ENCODE results near the gene BMAL2. TPM values are rescaled to one million over a fixed set of nuclear protein-coding genes. Genes with fewer than 3 reads are reported as not detected.
A peak's percentile ranks its signal among the peaks of the same experiment; 100 is the strongest.

Gene BMAL2
- total RNA-seq, 4 donors from 2014 or later, result 0.10 to 0.97 (median 0.30) TPM

GRCh38 chr12:27303139-27304111, 29.2 kb upstream of the BMAL2 start:
- Histone ChIP-seq H3K36me3 (peaks cover 0 to 5% of the 10 kb centered on the region in 2 donors), H3K27me3 (no peaks in the 10 kb centered on the region), H3K9me3 (no peaks in the 10 kb centered on the region), H3K4me3 (no peak overlapping the region), H3K4me1 (peaks cover 0 to 4% of the 10 kb centered on the region in 2 donors), H3K27ac (no peak overlapping the region)
- ATAC-seq (no peak), DNase-seq (no peak)
- intact Hi-C loops (cut with DNase I; ENCODE audit: low total_unique reads), result loop anchor here (2.0 kb wide), 1 partner anchor 289 kb away; the partner anchor contains the start of gene TM7SF3
- in situ Hi-C loops (cut with MboI; ENCODE audit: low sequenced_read_pairs in 4 of 4), result loop anchor here in 3 of 4 donors (5.0 to 25.0 kb wide), 3 partner anchors 266 to 291 kb away; partner anchors contain the start of genes MED21 (in 1 of the 3) and TM7SF3 (in 1 of the 3)
- TF ChIP-seq CTCF (IDR thresholded peaks at IDR 0.05 in 4 of 5, conservative IDR thresholded peaks at IDR 0.05 in 1 of 5), result no peak
- no peak for TF ChIP-seq POLR2A (IDR thresholded peaks at IDR 0.05)

- in situ Hi-C loops (cut with MboI; ENCODE audit: low sequenced_read_pairs in 4 of 4) (loop anchor here in 3 of 4 donors (5.0 to 25.0 kb wide), 3 partner anchors 268 to 293 kb away; partner anchors contain the start of genes MED21 (in 1 of the 3) and TM7SF3 (in 1 of the 3)), intact Hi-C loops (cut with DNase I; ENCODE audit: low total_unique reads) (loop anchor here (2.0 kb wide), 1 partner anchor 290 kb away; the partner anchor contains the start of gene TM7SF3)
- Histone ChIP-seq H3K36me3 (peaks cover 4 to 15% of the 10 kb centered on the region in 2 donors), H3K27ac (no peak overlapping the region), H3K9me3 (no peaks in the 10 kb centered on the region), H3K4me1 (no peaks in the 10 kb centered on the region), H3K4me3 (no peak overlapping the region), H3K27me3 (no peaks in the 10 kb centered on the region)
- TF ChIP-seq CTCF (IDR thresholded peaks at IDR 0.05 in 4 of 5, conservative IDR thresholded peaks at IDR 0.05 in 1 of 5) (no peak), POLR2A (IDR thresholded peaks at IDR 0.05) (no peak)
- DNase-seq (no peak), ATAC-seq (no peak)
These were observed 27.8 kb upstream of the BMAL2 start for GRCh38 chr12:27304856-27305255.

GRCh38 chr12:27305673-27306456, 26.8 kb upstream of the BMAL2 start:
- peak overlapping the region in 1 of 4 donors; percentile 18 for H3K27ac ChIP-seq
- in situ Hi-C loops (cut with MboI; ENCODE audit: low sequenced_read_pairs in 4 of 4), result loop anchor here in 2 of 4 donors (25.0 kb wide), 2 partner anchors 269 to 294 kb away; partner anchors contain the start of genes MED21 (in 1 of the 2) and TM7SF3 (in 1 of the 2)
- peaks cover 4 to 20% of the 10 kb centered on the region in 2 donors for H3K36me3 ChIP-seq

More at GRCh38 chr12:27305673-27306456, 26.8 kb upstream of the BMAL2 start:
- ATAC-seq, result no peak
- no peak overlapping the region for H3K4me3 ChIP-seq
- H3K4me1 ChIP-seq, result no peaks in the 10 kb centered on the region
- no peaks in the 10 kb centered on the region for H3K9me3 ChIP-seq
- TF ChIP-seq POLR2A (IDR thresholded peaks at IDR 0.05) (no peak), CTCF (IDR thresholded peaks at IDR 0.05 in 4 of 5, conservative IDR thresholded peaks at IDR 0.05 in 1 of 5) (peak in 3 of 5 experiments; percentile 39 to 72 (median 64))
- intact Hi-C loops (cut with DNase I; ENCODE audit: low total_unique reads), result loop anchor here (2.0 kb wide), 1 partner anchor 291 kb away; the partner anchor contains the start of gene TM7SF3
- H3K27me3 ChIP-seq, result no peaks in the 10 kb centered on the region
- DNase-seq, result no peak

All from gastrocnemius medialis (tissue), 4 donors.